Endothelial cell of umbilical vein (primary cell): ENCODE measurements around the gene NFYC. TPM values are rescaled to one million over a fixed set of nuclear protein-coding genes. Genes with fewer than 3 reads are reported as not detected.
A peak's percentile ranks its signal among the peaks of the same experiment; 100 is the strongest.

Experiments used
- BruUV-seq: library from RNA; stranded (reverse); fragments of 400-500 nt; replicated peaks from 2 replicates; lab custom pipeline; 2021; lab: Mats Ljungman, UMichigan
- CTCF ChIA-PET: fragments of 300-600, 350-600 bp; sonication (Branson Sonifier 250); formaldehyde crosslinking; loops from one replicate; lab custom pipeline; 2021; ENCODE audit warnings: antibody characterized with exemption, inconsistent platforms; lab: Charles Lee
- POLR2A ChIA-PET: fragments of 300-600, 350-600 bp; sonication (Branson Sonifier 250); formaldehyde crosslinking; loops from one replicate; lab custom pipeline; 2021; ENCODE audit warnings: antibody characterized with exemption, inconsistent platforms; lab: Charles Lee
- DNase-seq: peaks from one replicate; pipeline ENCODE4 v3.0.0-alpha.2; 2011; ENCODE audit warnings: low read depth, low spot score
- FAIRE-seq: peaks from 2 replicates; lab custom pipeline; 2011; peaks lifted over from hg19 to GRCh38; lab: Jason Lieb, UNC
- H2AFZ ChIP-seq: 2 replicates; pipeline ENCODE4 v1.6.0; 2012; ENCODE audit warnings: low read depth, low read length, control low read depth, inconsistent platforms
- H3K27ac ChIP-seq: 2 replicates; pipeline ENCODE4 v1.5.1; 2011; ENCODE audit warnings: low read depth, mild to moderate bottlenecking, control low read depth, low read length, moderate library complexity; ENCODE audit not compliant: insufficient read depth
- H3K27me3 ChIP-seq, 2 experiments: 2 replicates each; pipeline versions ENCODE4 v1.6.0 to v1.6.1; 2011; ENCODE audit warnings: low read length in 2 of 2, mixed read lengths in 1 of 2; ENCODE audit not compliant: control insufficient read depth in 2 of 2, insufficient read depth in 2 of 2
- H3K36me3 ChIP-seq, 2 experiments: 2 replicates in 1 of 2; 3 replicates in 1 of 2; pipeline ENCODE4 v1.5.1; 2011; ENCODE audit warnings: low read length in 2 of 2, mild to moderate bottlenecking in 1 of 2, moderate library complexity in 1 of 2; ENCODE audit not compliant: control insufficient read depth in 2 of 2, insufficient read depth in 2 of 2; ENCODE audit errors: extremely low read depth in 1 of 2
- H3K4me1 ChIP-seq: 3 replicates; pipeline ENCODE4 v1.5.1; 2011; ENCODE audit warnings: mild to moderate bottlenecking, low read length; ENCODE audit not compliant: control insufficient read depth, insufficient read depth; ENCODE audit errors: extremely low read depth
- H3K4me2 ChIP-seq: 2 replicates; pipeline ENCODE4 v1.6.1; 2011; ENCODE audit warnings: low read length, control low read depth, mixed read lengths; ENCODE audit not compliant: insufficient read depth
- H3K4me3 ChIP-seq, 3 experiments: fragments of 200-600 bp in 1 of 3; sonication (generic), shearing (Covaris generic) in 1 of 3; replicated peaks in 1 of 3; 2 replicates each; pipeline ENCODE4 v1.5.1; 2011 to 2016; ENCODE audit warnings: control low read depth in 3 of 3, low read length in 3 of 3, mild to moderate bottlenecking in 2 of 3, inconsistent platforms in 1 of 3, low read depth in 1 of 3, moderate library complexity in 1 of 3; ENCODE audit not compliant: insufficient read depth in 1 of 3
- H3K79me2 ChIP-seq: 2 replicates; pipeline ENCODE4 v1.6.0; 2012; ENCODE audit warnings: low read length, inconsistent platforms; ENCODE audit not compliant: control insufficient read depth, insufficient read depth
- H3K9ac ChIP-seq: replicated peaks from 2 replicates; pipeline ENCODE3; 2011; ENCODE audit warnings: low read length, control low read depth; ENCODE audit not compliant: insufficient read depth; ENCODE audit errors: extremely low read depth
- H3K9me1 ChIP-seq: replicated peaks from 3 replicates; pipeline ENCODE4 v1.6.0; 2011; ENCODE audit warnings: mild to moderate bottlenecking, low read length; ENCODE audit not compliant: control insufficient read depth, insufficient read depth; ENCODE audit errors: extremely low read depth
- H3K9me3 ChIP-seq: replicated peaks from 2 replicates; pipeline ENCODE4 v1.5.1; 2012; ENCODE audit warnings: low read length, inconsistent platforms; ENCODE audit not compliant: control insufficient read depth, insufficient read depth
- H4K20me1 ChIP-seq: replicated peaks from 2 replicates; pipeline ENCODE3; 2011; ENCODE audit warnings: mild to moderate bottlenecking, low read length; ENCODE audit not compliant: control insufficient read depth, insufficient read depth; ENCODE audit errors: extremely low read depth
- CTCF ChIP-seq, 2 donors: IDR thresholded peaks; 1 replicate in 1 of 2; 2 replicates in 1 of 2; pipeline ENCODE4 v1.5.1; 2011; ENCODE audit warnings: low read length in 2 of 2, mild to moderate bottlenecking in 2 of 2, moderate library complexity in 2 of 2, control low read depth in 1 of 2, inconsistent platforms in 1 of 2, low read depth in 1 of 2; ENCODE audit not compliant: insufficient read depth in 1 of 2; ENCODE audit errors: extremely low read depth in 1 of 2
- EZH2 ChIP-seq: IDR thresholded peaks from 2 replicates; pipeline ENCODE4 v1.6.1; 2012; ENCODE audit warnings: borderline replicate concordance, low read depth, mild to moderate bottlenecking, moderate library complexity, low read length, inconsistent platforms; ENCODE audit not compliant: severe bottlenecking
- FOS ChIP-seq: IDR thresholded peaks from 2 replicates; pipeline ENCODE4 v1.6.1; 2011; ENCODE audit warnings: mild to moderate bottlenecking, low read length, moderate library complexity, borderline replicate concordance; ENCODE audit not compliant: insufficient read depth
- GATA2 ChIP-seq: IDR thresholded peaks from 2 replicates; pipeline ENCODE4 v1.7.0; 2011; ENCODE audit warnings: low read depth, mild to moderate bottlenecking, moderate library complexity, mixed read lengths, low read length; ENCODE audit not compliant: insufficient read length, insufficient read depth
- JUN ChIP-seq: IDR thresholded peaks from 2 replicates; pipeline ENCODE4 v1.6.1; 2011; ENCODE audit warnings: borderline replicate concordance, low read depth; ENCODE audit not compliant: insufficient read length, insufficient read depth
- MAX ChIP-seq: IDR thresholded peaks from 2 replicates; pipeline ENCODE4 v1.6.1; 2011; ENCODE audit not compliant: insufficient read depth, insufficient read length
- MYC ChIP-seq: IDR thresholded peaks from one replicate; pipeline ENCODE4 v1.6.1; 2011; ENCODE audit warnings: mild to moderate bottlenecking, low read depth, low read length
- POLR2A ChIP-seq: IDR thresholded peaks from 2 replicates; pipeline ENCODE4 v1.6.1; 2012; ENCODE audit warnings: low read depth, mild to moderate bottlenecking, control low read depth, low read length
- POLR2AphosphoS5 ChIP-seq: IDR thresholded peaks from 2 replicates; pipeline ENCODE4 v1.6.1; 2012; ENCODE audit warnings: low read depth, mild to moderate bottlenecking, control low read depth, low read length, moderate library complexity; ENCODE audit not compliant: insufficient read depth
- dilution Hi-C: fragments of 300-500 bp; cut with MboI; formaldehyde crosslinking; loops from one replicate; pipeline ENCODE4 v1.15.0; 2019; ENCODE audit warnings: low sequenced_read_pairs; ENCODE audit not compliant: extremely low pct_ligation_motif_present
- intact Hi-C: fragments of 100-400 bp; cut with micrococcal nuclease; formaldehyde crosslinking; loops from one replicate; pipeline ENCODE4 v1.10.0; 2022
- polyA plus RNA-seq, 4 experiments: library from polyadenylated mRNA; depleted of rRNA in 3 of 4; stranded (reverse) in 3 of 4; unstranded in 1 of 4; fragments of >200 nt; gene quantifications; 2 replicates each; pipeline versions ENCODE4 v1.2.1 to v1.2.3, GENCODE V29; 2011 to 2012; ENCODE audit warnings: missing spikeins in 1 of 4
- total RNA-seq: library from RNA; stranded (reverse); gene quantifications from 2 replicates; pipeline ENCODE4 v1.2.3, GENCODE V29; 2021

The NFYC gene
- total and polyA plus RNA-seq, 2 donors (not counting 3 experiments of a cell fraction or from before 2014, with no cell fraction given): 51.1 to 81.7 TPM

GRCh38 chr1:40650075-40650474 is 41.4 kb upstream of the NFYC start:
- Histone ChIP-seq H3K4me1 (peaks cover 5% of the 10 kb centered on the region), H3K36me3 (no peaks in the 10 kb centered on the region), H3K4me3 (no peak overlapping the region), H3K9ac (no peak overlapping the region), H3K9me3 (no peaks in the 10 kb centered on the region), H2AFZ (no peak overlapping the region), H3K9me1 (no peaks in the 10 kb centered on the region), H3K79me2 (no peaks in the 10 kb centered on the region), H3K4me2 (no peak overlapping the region), H3K27me3 (peaks cover 3 to 10% of the 10 kb centered on the region in 2 experiments), H4K20me1 (no peaks in the 10 kb centered on the region), H3K27ac (no peak overlapping the region)
- FAIRE-seq (peak; percentile 35), DNase-seq (no peak)
- POLR2A ChIA-PET: no interaction called here
- dilution Hi-C loops (no loop called here), intact Hi-C loops (no loop called here)
- BruUV-seq: no TSS peak
- CTCF ChIA-PET: interaction anchor here (0.6 to 1.0 kb wide), 3 partner anchors 11 to 303 kb away, joined by 3 to 5 read pairs (median 4); no protein-coding TSS in a partner anchor
- TF ChIP-seq MYC (no peak), CTCF (IDR thresholded peaks at IDR 0.05; ENCODE audit: extremely low read depth in 1 of 2, insufficient read depth in 1 of 2, low read depth in 1 of 2, low read length in 2 of 2) (peak; percentile 26 to 33)

- Histone ChIP-seq H3K9ac (no peak overlapping the region), H3K36me3 (no peaks in the 10 kb centered on the region), H3K4me1 (peaks cover 3% of the 10 kb centered on the region), H3K79me2 (no peaks in the 10 kb centered on the region), H3K4me2 (no peak overlapping the region), H3K27me3 (peaks cover 3 to 10% of the 10 kb centered on the region in 2 experiments), H3K9me1 (no peaks in the 10 kb centered on the region), H3K9me3 (no peaks in the 10 kb centered on the region), H3K4me3 (no peak overlapping the region), H2AFZ (no peak overlapping the region), H4K20me1 (no peaks in the 10 kb centered on the region), H3K27ac (no peak overlapping the region)
- no TSS peak for BruUV-seq
- no peak for DNase-seq
- ChIA-PET CTCF (no interaction called here), POLR2A (no interaction called here)
- TF ChIP-seq GATA2 (no peak), POLR2A (no peak), JUN (no peak), MAX (no peak), POLR2AphosphoS5 (no peak), FOS (no peak), CTCF (IDR thresholded peaks at IDR 0.05; ENCODE audit: extremely low read depth in 1 of 2, insufficient read depth in 1 of 2, low read depth in 1 of 2, low read length in 2 of 2) (no peak), EZH2 (no peak), MYC (no peak)
- intact Hi-C loops (no loop called here), dilution Hi-C loops (no loop called here)
- FAIRE-seq: no peak
Observed at GRCh38 chr1:40651138-40651857, 40.2 kb upstream of the NFYC start.
